HepG2 (cell line): ENCODE results near the gene SLC9A5.

ENCODE experiments used
- DNMT3B ChIP-seq: conservative IDR thresholded peaks from 2 replicates; pipeline ENCODE4 v1.6.1; 2016; ENCODE audit warnings: missing biosample characterization, control low read depth
- FOXM1 ChIP-seq: sonication (generic); formaldehyde crosslinking; IDR thresholded peaks from 2 replicates; pipeline ENCODE4 v1.5.0; 2020; ENCODE audit warnings: missing genetic modification reagents
- JUN ChIP-seq: sonication (generic); formaldehyde crosslinking; IDR thresholded peaks from 2 replicates; pipeline ENCODE4 v1.4.0; 2020; ENCODE audit warnings: mild to moderate bottlenecking, missing genetic modification reagents
- JUND ChIP-seq: sonication (generic); formaldehyde crosslinking; IDR thresholded peaks from 2 replicates; pipeline ENCODE4 v1.8.0; 2022; ENCODE audit warnings: mild to moderate bottlenecking, missing genetic modification reagents
- SAP130 ChIP-seq: IDR thresholded peaks from 2 replicates; pipeline ENCODE4 v1.6.1; 2016; ENCODE audit warnings: low read depth
- SIN3A ChIP-seq: IDR thresholded peaks from 2 replicates; pipeline ENCODE4 v1.6.1; 2011; ENCODE audit warnings: low read depth, mild to moderate bottlenecking, control low read depth, low read length, borderline replicate concordance

DNA sequence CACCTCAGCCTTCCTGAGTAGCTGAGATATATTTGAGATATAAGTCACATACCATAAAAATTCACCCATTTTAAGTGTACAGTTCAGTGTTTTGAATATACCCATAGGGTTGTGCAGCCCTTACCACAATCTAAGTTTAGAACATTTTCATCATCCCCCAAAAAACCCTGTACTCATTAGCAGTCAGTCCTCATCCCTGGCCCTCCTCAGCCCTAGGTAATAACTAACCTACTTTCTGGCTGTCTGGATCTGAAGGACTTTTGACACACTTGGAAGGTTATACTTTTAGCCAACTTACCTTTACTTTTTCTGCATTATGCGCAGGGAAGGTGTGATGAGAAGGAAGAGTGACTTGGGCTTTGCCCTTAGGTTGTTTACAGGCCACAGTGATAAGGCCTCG is 26.5 kb downstream of the SLC9A5 start:
- TF ChIP-seq DNMT3B (CRISPR knock-in tag) (no peak), JUND (CRISPR knock-in tag) (no peak), FOXM1 (CRISPR knock-in tag) (no peak), SAP130 (CRISPR knock-in tag) (no peak), JUN (CRISPR knock-in tag) (no peak), SIN3A (no peak)
